NK-92 treated with Interleukin-12 subunit alpha and Interleukin-12 subunit beta, amount 100 ng/mL, for 24 hours (cell line): ENCODE results near the gene ADNP2.

ENCODE experiments used
- DNase-seq: peaks from one replicate; lab custom pipeline; 2025; lab: John Stamatoyannopoulos, UW

ADNP2 gene, protein sequence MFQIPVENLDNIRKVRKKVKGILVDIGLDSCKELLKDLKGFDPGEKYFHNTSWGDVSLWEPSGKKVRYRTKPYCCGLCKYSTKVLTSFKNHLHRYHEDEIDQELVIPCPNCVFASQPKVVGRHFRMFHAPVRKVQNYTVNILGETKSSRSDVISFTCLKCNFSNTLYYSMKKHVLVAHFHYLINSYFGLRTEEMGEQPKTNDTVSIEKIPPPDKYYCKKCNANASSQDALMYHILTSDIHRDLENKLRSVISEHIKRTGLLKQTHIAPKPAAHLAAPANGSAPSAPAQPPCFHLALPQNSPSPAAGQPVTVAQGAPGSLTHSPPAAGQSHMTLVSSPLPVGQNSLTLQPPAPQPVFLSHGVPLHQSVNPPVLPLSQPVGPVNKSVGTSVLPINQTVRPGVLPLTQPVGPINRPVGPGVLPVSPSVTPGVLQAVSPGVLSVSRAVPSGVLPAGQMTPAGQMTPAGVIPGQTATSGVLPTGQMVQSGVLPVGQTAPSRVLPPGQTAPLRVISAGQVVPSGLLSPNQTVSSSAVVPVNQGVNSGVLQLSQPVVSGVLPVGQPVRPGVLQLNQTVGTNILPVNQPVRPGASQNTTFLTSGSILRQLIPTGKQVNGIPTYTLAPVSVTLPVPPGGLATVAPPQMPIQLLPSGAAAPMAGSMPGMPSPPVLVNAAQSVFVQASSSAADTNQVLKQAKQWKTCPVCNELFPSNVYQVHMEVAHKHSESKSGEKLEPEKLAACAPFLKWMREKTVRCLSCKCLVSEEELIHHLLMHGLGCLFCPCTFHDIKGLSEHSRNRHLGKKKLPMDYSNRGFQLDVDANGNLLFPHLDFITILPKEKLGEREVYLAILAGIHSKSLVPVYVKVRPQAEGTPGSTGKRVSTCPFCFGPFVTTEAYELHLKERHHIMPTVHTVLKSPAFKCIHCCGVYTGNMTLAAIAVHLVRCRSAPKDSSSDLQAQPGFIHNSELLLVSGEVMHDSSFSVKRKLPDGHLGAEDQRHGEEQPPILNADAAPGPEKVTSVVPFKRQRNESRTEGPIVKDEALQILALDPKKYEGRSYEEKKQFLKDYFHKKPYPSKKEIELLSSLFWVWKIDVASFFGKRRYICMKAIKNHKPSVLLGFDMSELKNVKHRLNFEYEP

GRCh38 chr18:80108739-80109675 is at the start of gene ADNP2:
Gene ADNP2, plus strand, starts transcription at chr18:80109262. Its CDS starts 8,281 bp downstream, at chr18:80117543.
- peak; percentile 76 for DNase-seq

DNA sequence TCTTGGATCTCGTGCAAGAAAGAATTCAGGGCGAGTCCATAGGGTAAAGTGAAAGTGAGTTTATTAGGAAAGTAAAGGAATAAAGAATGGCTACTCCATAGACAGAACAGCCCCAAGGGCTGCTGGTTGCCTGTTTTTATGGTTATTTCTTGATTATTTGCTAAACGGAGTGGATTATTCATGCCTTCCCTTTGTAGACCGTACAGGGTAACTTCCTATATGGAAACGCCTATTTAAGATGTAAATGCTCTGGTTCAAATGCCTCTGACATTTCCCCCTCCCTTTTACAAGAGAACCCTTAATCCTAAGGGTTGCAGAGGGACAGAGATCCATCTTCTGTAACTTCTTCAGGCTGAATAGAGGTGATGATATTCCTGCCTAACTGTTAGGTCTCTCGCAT is 49.1 kb upstream of the ADNP2 start:
- no peak for DNase-seq

- no peak for DNase-seq
Observed at GRCh38 chr18:80065705-80066104, 43.4 kb upstream of the ADNP2 start.

GRCh38 chr18:80067321-80067720 is 41.7 kb upstream of the ADNP2 start:
- DNase-seq = no peak

DNA sequence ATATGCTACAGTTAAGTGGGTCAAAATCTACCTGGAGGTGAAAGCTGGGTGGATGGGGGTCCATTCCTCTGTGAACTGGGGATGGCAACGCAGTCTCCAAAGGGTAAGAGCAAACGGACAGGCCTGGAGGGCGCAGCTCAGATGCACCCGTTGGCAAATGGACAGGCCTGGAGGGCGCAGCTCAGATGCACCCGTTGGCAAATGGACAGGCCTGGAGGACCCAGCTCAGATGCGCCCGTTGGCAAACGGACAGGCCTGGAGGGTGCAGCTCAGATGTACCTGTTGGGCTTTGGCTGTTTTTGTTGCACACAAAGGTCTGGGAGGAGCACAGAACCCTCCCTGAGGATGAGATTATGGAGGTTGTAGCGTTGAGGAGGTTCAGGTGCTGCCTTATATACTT is 41.2 kb upstream of the ADNP2 start:
- DNase-seq = no peak

- no peak for DNase-seq
Observed at GRCh38 chr18:80068571-80069272, 40.3 kb upstream of the ADNP2 start.

- no peak for DNase-seq
Observed at GRCh38 chr18:80070825-80071224, 38.2 kb upstream of the ADNP2 start.

DNA sequence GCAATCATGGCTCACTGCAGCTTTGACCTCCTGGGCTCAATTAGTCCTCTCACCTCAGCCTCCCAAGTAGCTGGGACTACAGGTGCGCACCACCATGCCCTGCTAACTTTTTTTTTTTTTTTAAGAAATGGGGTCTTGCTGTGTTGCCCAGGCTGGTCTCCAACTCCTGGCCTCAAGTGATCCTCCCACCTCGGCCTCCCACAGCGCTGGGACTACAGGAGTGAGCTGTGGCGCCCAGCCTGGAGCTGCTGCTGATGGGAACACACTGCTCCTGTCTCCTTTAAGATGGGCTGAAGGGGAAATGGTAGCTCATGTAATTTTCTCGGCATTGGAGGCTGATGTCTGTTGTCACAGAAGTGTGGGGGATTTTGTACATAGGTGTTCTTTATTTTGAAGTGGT is 34.9 kb upstream of the ADNP2 start:
- no peak for DNase-seq

DNA sequence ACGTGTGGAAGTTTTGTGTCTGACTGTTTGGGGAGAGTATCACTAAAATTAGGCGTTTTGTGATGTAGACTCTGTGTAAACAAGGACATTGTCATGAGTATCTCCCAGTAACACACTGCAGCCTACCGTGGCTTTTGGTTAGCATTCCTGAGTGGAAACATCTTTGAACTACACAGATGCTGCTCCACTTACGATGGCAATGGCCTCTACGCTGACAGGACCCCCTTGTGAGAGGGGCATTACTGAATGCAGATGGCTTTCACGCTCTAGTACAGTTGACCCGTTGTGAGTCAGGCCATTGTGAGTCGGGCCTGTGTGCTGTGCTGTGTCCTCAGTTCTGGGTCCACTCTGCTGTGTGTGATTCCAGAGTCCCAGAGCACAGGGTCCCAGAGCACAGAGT is 34.4 kb upstream of the ADNP2 start:
- DNase-seq = no peak

DNA sequence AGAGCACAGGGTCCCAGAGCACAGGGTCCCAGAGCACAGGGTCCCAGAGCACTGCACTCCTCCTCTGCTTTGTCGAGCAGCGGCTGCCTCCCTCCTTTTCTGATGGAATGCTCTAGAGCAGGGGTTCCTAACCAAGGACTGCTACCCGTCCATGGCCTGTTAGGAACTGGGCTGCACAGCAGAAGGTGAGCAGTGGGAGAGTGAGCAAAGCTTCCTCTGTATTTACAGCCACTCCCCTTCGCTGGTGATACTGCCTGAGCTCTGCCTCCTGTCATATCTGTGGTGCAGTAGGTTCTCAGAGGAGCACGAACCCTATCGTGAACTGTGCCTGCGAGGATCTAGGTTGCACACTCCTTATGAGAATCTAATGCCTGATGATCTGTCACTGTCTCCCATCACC is 33.1 kb upstream of the ADNP2 start:
- no peak for DNase-seq

- DNase-seq = no peak
Observed at GRCh38 chr18:80076379-80076778, 32.7 kb upstream of the ADNP2 start.

- DNase-seq = no peak
Observed at GRCh38 chr18:80077873-80078272, 31.2 kb upstream of the ADNP2 start.

- DNase-seq = no peak
Observed at GRCh38 chr18:80086281-80086680, 22.8 kb upstream of the ADNP2 start.

- DNase-seq = no peak
Observed at GRCh38 chr18:80088036-80088435, 21.0 kb upstream of the ADNP2 start.

DNA sequence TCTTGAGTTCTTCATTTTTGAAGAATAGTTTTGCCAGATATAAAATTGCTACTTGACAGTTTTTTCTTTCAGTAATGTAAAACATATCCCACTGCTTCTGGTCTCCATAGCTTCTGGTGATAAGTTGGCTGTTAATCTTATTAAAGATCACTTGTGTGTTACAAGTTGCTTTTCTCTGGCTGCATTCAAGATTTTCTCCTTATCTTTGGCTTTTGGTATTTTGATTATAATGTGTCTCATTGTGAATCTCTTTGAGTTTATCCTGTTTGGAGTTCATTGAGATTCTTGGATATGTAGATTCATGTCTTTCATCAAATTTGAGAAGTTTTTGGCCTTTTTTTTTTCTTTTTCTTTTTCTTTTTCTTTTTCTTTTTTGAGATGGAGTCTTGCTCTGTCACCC is 20.2 kb upstream of the ADNP2 start:
- DNase-seq = no peak

DNA sequence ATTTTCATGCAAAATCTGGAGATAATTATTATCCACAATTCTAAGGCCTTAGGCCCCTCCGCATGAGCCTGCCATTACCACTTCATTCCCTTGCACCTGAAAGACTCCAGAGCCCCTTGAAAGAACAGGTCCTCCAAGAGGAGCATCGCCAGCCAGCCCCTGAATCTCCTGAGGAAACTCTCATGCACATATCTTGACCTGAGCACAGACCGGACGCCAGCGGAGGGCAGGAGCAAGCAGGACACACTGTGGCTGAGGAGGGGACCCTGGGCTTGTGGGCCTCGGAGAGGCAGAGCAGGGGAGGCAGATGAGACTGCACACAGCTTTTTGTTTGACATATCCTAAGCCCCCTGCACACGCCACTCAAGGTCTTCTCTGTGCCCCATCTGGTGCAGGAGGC is 13.6 kb upstream of the ADNP2 start:
- no peak for DNase-seq

DNA sequence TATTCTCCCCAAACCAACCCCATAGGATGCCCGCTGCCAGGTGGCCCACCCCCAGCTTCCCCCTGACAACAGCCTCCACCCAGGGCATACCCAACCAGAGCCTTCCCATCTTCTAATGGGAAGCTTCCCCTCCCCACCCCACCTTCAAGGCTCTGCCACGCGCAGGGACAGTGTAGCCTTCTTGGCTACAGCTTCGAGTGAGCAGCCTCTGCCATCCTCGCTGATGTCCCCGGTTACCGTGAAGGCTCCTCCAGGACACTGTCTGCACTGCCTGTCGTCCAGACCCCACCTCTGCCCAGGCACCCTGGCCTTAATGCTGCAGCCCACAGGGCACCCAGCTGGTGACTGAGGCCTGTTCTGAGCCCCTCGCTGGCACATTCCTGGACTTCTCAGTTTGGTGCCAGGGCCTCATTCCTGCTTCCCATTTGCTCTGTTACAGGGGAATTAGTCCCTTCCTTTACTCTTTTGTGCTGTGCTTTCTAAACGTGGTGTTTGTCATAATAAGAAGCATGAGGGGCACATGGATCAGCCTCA is 13.0 kb upstream of the ADNP2 start:
- no peak for DNase-seq

GRCh38 chr18:80097201-80097600 is 11.9 kb upstream of the ADNP2 start:
- DNase-seq = no peak

GRCh38 chr18:80103231-80103630 is 5.8 kb upstream of the ADNP2 start:
- DNase-seq = no peak

- no peak for DNase-seq
Observed at GRCh38 chr18:80104364-80104779, 4.7 kb upstream of the ADNP2 start.
